DMS53 (cell line): ENCODE results near the gene BLOC1S1.

Source experiments
- DNase-seq: peaks from one replicate; lab custom pipeline; 2025; lab: John Stamatoyannopoulos, UW

Gene BLOC1S1

GRCh38 chr12:55728186-55728938, 12.5 kb downstream of the BLOC1S1 start:
- peak; percentile 76 for DNase-seq

GRCh38 chr12:55728939-55729818, 13.3 kb downstream of the BLOC1S1 start, which contains the start of gene CD63:
TSS of gene CD63 (minus strand) at chr12:55729009. CDS start at chr12:55728341, 668 bp downstream.
- DNase-seq: peak; percentile 96

- DNase-seq: peak; percentile 31
These were observed 14.3 kb downstream of the BLOC1S1 start for GRCh38 chr12:55729819-55730818.

GRCh38 chr12:55732288-55732687, 16.4 kb downstream of the BLOC1S1 start:
- DNase-seq: no peak

GRCh38 chr12:55733021-55733555, 17.2 kb downstream of the BLOC1S1 start:
- no peak for DNase-seq

- no peak for DNase-seq
These were observed 18.0 kb downstream of the BLOC1S1 start for GRCh38 chr12:55733858-55734257.

- DNase-seq: no peak
These were observed 18.7 kb downstream of the BLOC1S1 start for GRCh38 chr12:55734595-55734994.

- no peak for DNase-seq
These were observed 20.2 kb downstream of the BLOC1S1 start for GRCh38 chr12:55736076-55736475.

GRCh38 chr12:55736780-55737580, 21.1 kb downstream of the BLOC1S1 start:
- peak; percentile 95 for DNase-seq

GRCh38 chr12:55737581-55738122, 21.8 kb downstream of the BLOC1S1 start:
- peak; percentile 36 for DNase-seq

GRCh38 chr12:55738123-55739024, 22.5 kb downstream of the BLOC1S1 start:
- peak; percentile 88 for DNase-seq

- no peak for DNase-seq
These were observed 23.2 kb downstream of the BLOC1S1 start for GRCh38 chr12:55739025-55739378.

GRCh38 chr12:55741931-55742680, 26.3 kb downstream of the BLOC1S1 start:
- DNase-seq: peak; percentile 19

GRCh38 chr12:55742719-55743405, 27.0 kb downstream of the BLOC1S1 start, which contains the start of gene GDF11:
TSS of gene GDF11 (plus strand) at chr12:55743122. CDS start at chr12:55743317, 195 bp downstream.
- DNase-seq: peak; percentile 90

- peak; percentile 79 for DNase-seq
These were observed 27.8 kb downstream of the BLOC1S1 start for GRCh38 chr12:55743406-55744339.

GRCh38 chr12:55744340-55745030, 28.6 kb downstream of the BLOC1S1 start:
- DNase-seq: no peak
